SK-N-SH (cell line): ENCODE results near the gene NAPG. TPM values are rescaled to one million over a fixed set of nuclear protein-coding genes. Genes with fewer than 3 reads are reported as not detected.
"Not testable (repeated sequence)": the region's sequence is repeated elsewhere in the genome, so short reads cannot be mapped to it uniquely, and the experiment has no call there.

Experiments
- CTCF ChIA-PET: fragments of 300-600, 350-600 bp; formaldehyde crosslinking; extraction: SDS; loops from one replicate; lab custom pipeline; 2021; lab: Yijun Ruan, JAX
- POLR2A ChIA-PET: fragments of 350-600 bp; sonication (Branson Sonifier 250); formaldehyde crosslinking; extraction: SDS; loops from one replicate; lab custom pipeline; 2020; ENCODE audit warnings: antibody characterized with exemption, inconsistent platforms; lab: Yijun Ruan, JAX
- DNase-seq: peaks from one replicate; pipeline ENCODE4 v3.0.0; 2012
- H2AFZ ChIP-seq: fragments of 200-600 bp; sonication (generic); 2 replicates; pipeline ENCODE4 v1.8.1; 2016; ENCODE audit warnings: antibody characterized with exemption, mild to moderate bottlenecking, low read depth
- H3F3A ChIP-seq: fragments of 200-600 bp; sonication (generic); replicated peaks from 2 replicates; pipeline ENCODE3; 2016; ENCODE audit warnings: antibody characterized with exemption, mild to moderate bottlenecking; ENCODE audit not compliant: insufficient read depth
- H3K27ac ChIP-seq, 2 experiments: fragments of 200-500 bp in 1 of 2; fragments of 200-600 bp in 1 of 2; sonication (Bioruptor generic) in 1 of 2; sonication (generic), shearing (Covaris generic) in 1 of 2; 2 replicates each; pipeline versions ENCODE4 v1.5.1 to v1.6.1; 2014 to 2016; ENCODE audit warnings: low read depth in 2 of 2, inconsistent platforms in 1 of 2, low read length in 1 of 2, mild to moderate bottlenecking in 1 of 2, mixed read lengths in 1 of 2
- H3K27me3 ChIP-seq: fragments of 200-600 bp; sonication (generic), shearing (Covaris generic); 2 replicates; pipeline ENCODE4 v1.6.1; 2016; ENCODE audit warnings: mixed run types; ENCODE audit not compliant: insufficient read depth
- H3K36me3 ChIP-seq, 2 experiments: fragments of 200-500 bp in 1 of 2; fragments of 200-600 bp in 1 of 2; sonication (Bioruptor generic) in 1 of 2; sonication (generic) in 1 of 2; replicated peaks in 1 of 2; 2 replicates each; pipeline versions ENCODE3 to v1.5.1; 2014 to 2016; ENCODE audit warnings: low read length in 1 of 2, mild to moderate bottlenecking in 1 of 2; ENCODE audit not compliant: insufficient read depth in 2 of 2, control insufficient read depth in 1 of 2
- H3K4me1 ChIP-seq, 2 experiments: fragments of 200-500 bp in 1 of 2; fragments of 200-600 bp in 1 of 2; sonication (Bioruptor generic) in 1 of 2; sonication (generic), shearing (Covaris generic) in 1 of 2; 2 replicates each; pipeline versions ENCODE4 v1.5.1 to v1.6.1; 2014 to 2016; ENCODE audit warnings: low read depth in 1 of 2, low read length in 1 of 2, mixed run types in 1 of 2; ENCODE audit not compliant: insufficient read depth in 2 of 2, control insufficient read depth in 1 of 2
- H3K4me2 ChIP-seq: fragments of 200-600 bp; sonication (generic), shearing (Covaris generic); 2 replicates; pipeline ENCODE4 v1.6.1; 2017; ENCODE audit warnings: mixed run types
- H3K4me3 ChIP-seq, 2 experiments: fragments of 200-500 bp in 1 of 2; fragments of 200-600 bp in 1 of 2; sonication (Bioruptor generic) in 1 of 2; sonication (generic), shearing (Covaris generic) in 1 of 2; 2 replicates each; pipeline versions ENCODE4 v1.5.1 to v1.8.1; 2014 to 2016; ENCODE audit warnings: low read depth in 2 of 2, inconsistent platforms in 1 of 2, low read length in 1 of 2, mild to moderate bottlenecking in 1 of 2, mixed read lengths in 1 of 2, moderate library complexity in 1 of 2
- H3K79me2 ChIP-seq: fragments of 200-600 bp; sonication (generic); 2 replicates; pipeline ENCODE4 v1.8.1; 2017; ENCODE audit warnings: mild to moderate bottlenecking; ENCODE audit not compliant: insufficient read depth
- H3K9ac ChIP-seq: fragments of 200-600 bp; sonication (generic); 2 replicates; pipeline ENCODE4 v1.6.1; 2017; ENCODE audit warnings: mixed run types
- H3K9me2 ChIP-seq: fragments of 200-600 bp; sonication (generic); 2 replicates; pipeline ENCODE4 v1.6.1; 2017; ENCODE audit warnings: mixed run types
- H3K9me3 ChIP-seq: fragments of 200-600 bp; sonication (generic); 2 replicates; pipeline ENCODE4 v1.6.1; 2017; ENCODE audit warnings: mixed run types, mild to moderate bottlenecking, moderate library complexity
- H4K20me1 ChIP-seq: fragments of 200-600 bp; sonication (generic); 2 replicates; pipeline ENCODE4 v1.6.1; 2017; ENCODE audit warnings: mild to moderate bottlenecking, mixed run types; ENCODE audit not compliant: insufficient read depth
- EP300 ChIP-seq, 2 experiments: IDR thresholded peaks; 2 replicates each; pipeline versions ENCODE4 v1.4.0 to v1.6.1; 2012; ENCODE audit warnings: borderline replicate concordance in 1 of 2, low read depth in 1 of 2, low read length in 1 of 2
- FOSL2 ChIP-seq: IDR thresholded peaks from 2 replicates; pipeline ENCODE4 v1.4.0; 2012; ENCODE audit warnings: low read depth, mild to moderate bottlenecking, moderate library complexity, borderline replicate concordance
- GABPA ChIP-seq: IDR thresholded peaks from 2 replicates; pipeline ENCODE4 v1.4.0; 2012; ENCODE audit warnings: low read depth, mild to moderate bottlenecking
- NRF1 ChIP-seq: IDR thresholded peaks from 2 replicates; pipeline ENCODE4 v1.6.1; 2012; ENCODE audit warnings: low read depth, mild to moderate bottlenecking, low read length
- RCOR1 ChIP-seq: fragments of 150-350 bp; IDR thresholded peaks from 2 replicates; pipeline ENCODE4 v1.6.1; 2017; ENCODE audit warnings: antibody characterized with exemption, low read length
- RFX5 ChIP-seq: IDR thresholded peaks from 2 replicates; pipeline ENCODE4 v1.6.1; 2012; ENCODE audit warnings: mild to moderate bottlenecking, improper control_type of control experiment, low read length
- RXRA ChIP-seq: IDR thresholded peaks from 2 replicates; pipeline ENCODE4 v1.4.0; 2012; ENCODE audit warnings: low read depth, mild to moderate bottlenecking, borderline replicate concordance
- SIN3A ChIP-seq: IDR thresholded peaks from 2 replicates; pipeline ENCODE4 v1.6.1; 2012; ENCODE audit warnings: low read depth, mild to moderate bottlenecking, low read length, moderate library complexity, borderline replicate concordance
- WGBS: methylation state at CpG from one replicate; pipeline ENCODE4 v1.1.6; 2017; ENCODE audit warnings: low lambda C conversion rate; 5-methylcytosine and 5-hydroxymethylcytosine counted together
- polyA plus RNA-seq, 3 experiments: library from polyadenylated mRNA; depleted of rRNA; stranded (reverse); fragments of >200 nt; gene quantifications; 2 replicates each; pipeline ENCODE4 v1.2.3, GENCODE V29; 2012
- TF ChIP-seq, protein P1 (sequence below): IDR thresholded peaks from 2 replicates; pipeline ENCODE4; 2012
- TF ChIP-seq, protein P2 (sequence below): fragments of 150-350 bp; IDR thresholded peaks from 2 replicates; pipeline ENCODE4 v1.6.1; 2016; ENCODE audit warnings: mild to moderate bottlenecking, low read depth, low read length
- TF ChIP-seq, protein P3 (sequence below): IDR thresholded peaks from 2 replicates; pipeline ENCODE4 v1.4.0; 2012; ENCODE audit warnings: low read depth, borderline replicate concordance

NAPG gene
- polyA plus RNA-seq, 1 of the 3 experiments (the other 2 are of a cell fraction), result 9.2 TPM

DNA sequence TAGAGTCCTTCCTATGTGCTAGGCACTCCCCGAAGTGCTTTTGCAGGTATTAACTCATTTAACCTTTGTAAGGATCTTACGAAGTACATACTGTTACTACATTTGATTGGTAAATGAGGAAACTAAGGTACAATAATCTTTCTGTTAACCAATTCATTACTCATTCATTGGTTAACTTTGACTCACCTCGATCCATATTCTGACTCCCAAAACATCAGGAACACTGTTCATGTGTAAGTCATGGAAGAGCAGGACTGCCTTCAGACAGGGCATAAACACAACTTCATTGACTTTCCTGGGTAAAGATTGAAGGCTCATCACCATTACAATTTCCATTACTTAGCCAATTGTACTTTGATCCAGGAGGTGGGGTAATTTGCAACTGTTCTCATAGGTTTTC is 40.6 kb downstream of the NAPG start:
- no peaks in the 10 kb centered on the region for H4K20me1 ChIP-seq
- H3K4me1 ChIP-seq, result no peaks in the 10 kb centered on the region
- H3K4me3 ChIP-seq, result no peak overlapping the region
- no peak overlapping the region for H3K9ac ChIP-seq
- no peak overlapping the region for H2AFZ ChIP-seq
- no peaks in the 10 kb centered on the region for H3K9me2 ChIP-seq
- H3K27ac ChIP-seq, result no peak overlapping the region
- CTCF ChIA-PET, result interaction anchor here (0.7 kb wide), 1 partner anchor 285 kb away, joined by 3 read pairs; no protein-coding TSS in a partner anchor
- no peak overlapping the region for H3K4me2 ChIP-seq
- no peaks in the 10 kb centered on the region for H3F3A ChIP-seq
- DNase-seq, result no peak
- WGBS, result 62% methylated on average over 3 of the region's 3 CpGs
- no peak for TF ChIP-seq RCOR1
- TF ChIP-seq FOSL2, result no peak
- TF ChIP-seq SIN3A, result no peak
- no peak for TF ChIP-seq RFX5
- no peak for TF ChIP-seq NRF1
- TF ChIP-seq EP300 (IDR thresholded peaks at IDR 0.05; ENCODE audit: borderline replicate concordance in 1 of 2, low read depth in 1 of 2, low read length in 1 of 2), result no peak
- TF ChIP-seq, protein P1, sequence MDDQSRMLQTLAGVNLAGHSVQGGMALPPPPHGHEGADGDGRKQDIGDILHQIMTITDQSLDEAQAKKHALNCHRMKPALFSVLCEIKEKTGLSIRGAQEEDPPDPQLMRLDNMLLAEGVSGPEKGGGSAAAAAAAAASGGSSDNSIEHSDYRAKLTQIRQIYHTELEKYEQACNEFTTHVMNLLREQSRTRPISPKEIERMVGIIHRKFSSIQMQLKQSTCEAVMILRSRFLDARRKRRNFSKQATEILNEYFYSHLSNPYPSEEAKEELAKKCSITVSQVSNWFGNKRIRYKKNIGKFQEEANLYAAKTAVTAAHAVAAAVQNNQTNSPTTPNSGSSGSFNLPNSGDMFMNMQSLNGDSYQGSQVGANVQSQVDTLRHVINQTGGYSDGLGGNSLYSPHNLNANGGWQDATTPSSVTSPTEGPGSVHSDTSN, result no peak
- TF ChIP-seq, protein P2, sequence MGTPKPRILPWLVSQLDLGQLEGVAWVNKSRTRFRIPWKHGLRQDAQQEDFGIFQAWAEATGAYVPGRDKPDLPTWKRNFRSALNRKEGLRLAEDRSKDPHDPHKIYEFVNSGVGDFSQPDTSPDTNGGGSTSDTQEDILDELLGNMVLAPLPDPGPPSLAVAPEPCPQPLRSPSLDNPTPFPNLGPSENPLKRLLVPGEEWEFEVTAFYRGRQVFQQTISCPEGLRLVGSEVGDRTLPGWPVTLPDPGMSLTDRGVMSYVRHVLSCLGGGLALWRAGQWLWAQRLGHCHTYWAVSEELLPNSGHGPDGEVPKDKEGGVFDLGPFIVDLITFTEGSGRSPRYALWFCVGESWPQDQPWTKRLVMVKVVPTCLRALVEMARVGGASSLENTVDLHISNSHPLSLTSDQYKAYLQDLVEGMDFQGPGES, result no peak
- TF ChIP-seq RXRA, result no peak
- no peak for TF ChIP-seq GABPA
- no peaks in the 10 kb centered on the region for H3K27me3 ChIP-seq
- no peaks in the 10 kb centered on the region for H3K79me2 ChIP-seq
- H3K9me3 ChIP-seq, result no peaks in the 10 kb centered on the region
- no peaks in the 10 kb centered on the region for H3K36me3 ChIP-seq
- POLR2A ChIA-PET, result no interaction called here

DNA sequence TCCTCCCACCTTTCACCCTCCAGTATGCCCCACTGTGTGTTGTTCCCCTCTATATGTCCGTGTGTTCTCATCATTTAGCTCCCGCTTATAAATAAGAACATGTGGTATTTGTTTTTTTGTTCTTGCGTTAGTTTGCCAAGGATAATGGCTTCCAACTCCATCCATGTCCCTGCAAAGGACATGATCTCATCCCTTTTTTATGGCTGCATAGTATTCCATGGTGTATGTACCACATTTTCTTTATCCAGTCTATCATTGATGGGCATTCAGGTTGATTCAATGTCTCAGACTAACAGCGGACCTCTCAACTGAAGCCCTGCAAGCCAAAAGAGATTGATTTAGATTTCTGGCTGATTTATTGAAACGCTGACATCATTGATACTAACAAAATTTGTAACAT is 44.1 kb downstream of the NAPG start:
- H3K9me2 ChIP-seq, H4K20me1 ChIP-seq, H3K4me3 ChIP-seq, H3F3A ChIP-seq, H2AFZ ChIP-seq, H3K9me3 ChIP-seq, DNase-seq, H3K79me2 ChIP-seq, H3K36me3 ChIP-seq, H3K4me1 ChIP-seq, POLR2A ChIA-PET, H3K9ac ChIP-seq, H3K27ac ChIP-seq, H3K27me3 ChIP-seq, H3K4me2 ChIP-seq: not testable (repeated sequence)
- CTCF ChIA-PET, result interaction anchor here (4.7 kb wide), 1 partner anchor 10 kb away, joined by 46 read pairs; no protein-coding TSS in a partner anchor
- 66% methylated on average over 5 of the region's 5 CpGs for WGBS

DNA sequence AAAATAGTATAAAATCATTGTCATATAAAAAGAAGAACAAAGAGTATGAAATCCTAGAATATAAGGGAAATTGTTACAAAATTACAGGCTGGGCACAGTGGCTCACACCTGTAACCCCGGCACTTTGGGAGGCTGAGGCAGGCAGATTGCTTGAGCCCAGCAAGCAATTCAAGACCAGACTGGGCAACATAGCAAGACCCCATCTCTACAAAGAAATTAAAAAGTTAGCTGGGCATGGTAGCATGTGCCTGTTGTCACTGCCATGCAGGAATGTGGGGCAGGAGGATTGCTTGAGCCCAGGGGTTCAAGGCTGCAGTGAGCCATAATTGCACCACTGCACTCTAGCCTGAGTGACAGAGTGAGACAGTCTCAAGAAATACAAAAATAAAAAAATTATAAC is 44.8 kb downstream of the NAPG start:
- Histone ChIP-seq H3K79me2 (no peaks in the 10 kb centered on the region), H3K4me1 (no peaks in the 10 kb centered on the region), H3K27me3 (no peaks in the 10 kb centered on the region), H3K9ac (no peak overlapping the region), H3K9me2 (no peaks in the 10 kb centered on the region), H3K36me3 (no peaks in the 10 kb centered on the region), H4K20me1 (no peaks in the 10 kb centered on the region), H3K9me3 (no peaks in the 10 kb centered on the region), H3F3A (no peaks in the 10 kb centered on the region), H3K27ac (no peak overlapping the region), H3K4me2 (no peak overlapping the region), H3K4me3 (no peak overlapping the region), H2AFZ (no peak overlapping the region)
- TF ChIP-seq, protein P3, sequence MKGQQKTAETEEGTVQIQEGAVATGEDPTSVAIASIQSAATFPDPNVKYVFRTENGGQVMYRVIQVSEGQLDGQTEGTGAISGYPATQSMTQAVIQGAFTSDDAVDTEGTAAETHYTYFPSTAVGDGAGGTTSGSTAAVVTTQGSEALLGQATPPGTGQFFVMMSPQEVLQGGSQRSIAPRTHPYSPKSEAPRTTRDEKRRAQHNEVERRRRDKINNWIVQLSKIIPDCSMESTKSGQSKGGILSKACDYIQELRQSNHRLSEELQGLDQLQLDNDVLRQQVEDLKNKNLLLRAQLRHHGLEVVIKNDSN, result no peak
- TF ChIP-seq SIN3A, result no peak
- CTCF ChIA-PET, result interaction anchor here (4.7 kb wide), 1 partner anchor 10 kb away, joined by 46 read pairs; no protein-coding TSS in a partner anchor
- no peak for DNase-seq
- POLR2A ChIA-PET, result no interaction called here
- 0% methylated on average over 1 of the region's 1 CpG for WGBS
